ENCODE measurements around the gene QPRT.

DNA sequence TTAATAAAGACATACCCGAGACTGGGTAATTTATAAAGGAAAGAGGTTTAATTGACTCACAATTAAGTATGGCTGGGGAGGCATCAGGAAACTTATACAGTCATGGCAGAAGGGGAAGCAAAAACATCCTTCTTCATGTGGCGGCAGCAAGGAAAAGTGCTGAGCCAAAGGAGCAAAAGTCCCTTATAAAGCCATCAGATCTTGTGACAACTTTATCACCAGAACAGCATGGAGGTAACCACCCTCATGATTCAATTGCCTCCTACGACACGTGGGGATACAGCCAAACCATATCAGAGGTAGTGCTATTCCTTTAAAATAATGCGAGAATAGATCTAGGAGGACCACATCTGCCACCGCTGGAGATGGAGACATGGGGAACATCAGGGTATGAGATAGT is 57.8 kb downstream of the QPRT start:
- TF ChIP-seq, protein P1, sequence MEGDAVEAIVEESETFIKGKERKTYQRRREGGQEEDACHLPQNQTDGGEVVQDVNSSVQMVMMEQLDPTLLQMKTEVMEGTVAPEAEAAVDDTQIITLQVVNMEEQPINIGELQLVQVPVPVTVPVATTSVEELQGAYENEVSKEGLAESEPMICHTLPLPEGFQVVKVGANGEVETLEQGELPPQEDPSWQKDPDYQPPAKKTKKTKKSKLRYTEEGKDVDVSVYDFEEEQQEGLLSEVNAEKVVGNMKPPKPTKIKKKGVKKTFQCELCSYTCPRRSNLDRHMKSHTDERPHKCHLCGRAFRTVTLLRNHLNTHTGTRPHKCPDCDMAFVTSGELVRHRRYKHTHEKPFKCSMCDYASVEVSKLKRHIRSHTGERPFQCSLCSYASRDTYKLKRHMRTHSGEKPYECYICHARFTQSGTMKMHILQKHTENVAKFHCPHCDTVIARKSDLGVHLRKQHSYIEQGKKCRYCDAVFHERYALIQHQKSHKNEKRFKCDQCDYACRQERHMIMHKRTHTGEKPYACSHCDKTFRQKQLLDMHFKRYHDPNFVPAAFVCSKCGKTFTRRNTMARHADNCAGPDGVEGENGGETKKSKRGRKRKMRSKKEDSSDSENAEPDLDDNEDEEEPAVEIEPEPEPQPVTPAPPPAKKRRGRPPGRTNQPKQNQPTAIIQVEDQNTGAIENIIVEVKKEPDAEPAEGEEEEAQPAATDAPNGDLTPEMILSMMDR (IDR thresholded peaks at IDR 0.05), result no peak
- no peak for TF ChIP-seq EZH2 (IDR thresholded peaks at IDR 0.05)
- no peak for TF ChIP-seq EZH2phosphoT487 (IDR thresholded peaks at IDR 0.05)
